NCI-H146 treated with DMSO at 0.1 percent for 48 hours (cell line): ENCODE measurements around the gene B3GNT5.

Source experiments
- DNase-seq: peaks from one replicate; lab custom pipeline; 2025; ENCODE audit not compliant: unreplicated experiment; lab: John Stamatoyannopoulos, UW

B3GNT5 gene

DNA sequence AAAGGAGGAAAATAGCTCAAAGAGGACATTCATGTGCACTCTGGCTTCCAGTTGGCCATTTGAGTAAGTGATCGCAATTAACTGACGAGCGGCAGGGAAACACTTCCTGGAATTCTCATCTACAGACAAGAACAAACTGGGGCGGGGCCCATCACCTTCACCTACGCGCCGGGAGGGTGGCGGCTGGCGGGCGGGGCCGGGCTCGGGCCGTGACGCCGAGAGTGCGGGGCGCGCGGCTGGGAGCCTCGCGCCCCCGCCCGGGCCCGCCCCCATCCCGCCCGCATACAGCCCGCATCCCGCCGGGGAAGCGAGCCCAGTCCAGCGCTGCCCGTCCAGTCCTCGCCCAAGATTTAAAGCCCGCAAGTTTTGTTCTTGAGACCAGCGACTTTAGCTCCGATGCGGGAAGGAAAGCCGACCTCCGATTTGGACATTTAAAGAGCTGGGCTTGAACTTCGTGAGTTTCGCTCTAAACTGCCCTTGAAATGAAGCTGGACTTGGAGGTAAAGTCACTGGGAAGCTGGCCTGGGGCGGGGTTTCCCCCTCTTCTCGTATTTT, at the start of gene B3GNT5:
Gene B3GNT5, plus strand, starts transcription at position 281 of the 555 bp plus-strand sequence. CDS start 16,546 bp downstream, outside the sequence.
- peak; percentile 85 for DNase-seq

GRCh38 chr3:183203670-183204069, 49.4 kb upstream of the B3GNT5 start:
- DNase-seq = no peak

DNA sequence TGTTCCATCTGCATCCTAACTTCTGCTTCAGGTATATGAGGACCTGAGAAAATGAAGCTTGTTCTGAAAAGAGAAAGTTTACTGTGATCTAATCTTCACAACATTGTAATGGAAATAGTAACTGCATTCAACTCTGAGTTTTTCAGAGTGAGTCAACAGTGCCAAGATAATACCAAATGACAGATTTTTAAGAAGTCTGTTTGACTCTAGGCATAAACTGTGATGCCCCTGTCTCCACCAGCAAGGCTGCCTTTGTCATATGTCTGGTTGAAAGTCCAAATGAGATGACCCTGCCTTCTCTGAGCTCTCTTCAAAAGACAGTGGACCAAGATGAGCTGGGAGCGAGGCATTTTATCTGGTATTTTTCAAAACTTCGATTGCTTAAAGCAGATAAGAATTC, 44.8 kb upstream of the B3GNT5 start:
- no peak for DNase-seq

DNA sequence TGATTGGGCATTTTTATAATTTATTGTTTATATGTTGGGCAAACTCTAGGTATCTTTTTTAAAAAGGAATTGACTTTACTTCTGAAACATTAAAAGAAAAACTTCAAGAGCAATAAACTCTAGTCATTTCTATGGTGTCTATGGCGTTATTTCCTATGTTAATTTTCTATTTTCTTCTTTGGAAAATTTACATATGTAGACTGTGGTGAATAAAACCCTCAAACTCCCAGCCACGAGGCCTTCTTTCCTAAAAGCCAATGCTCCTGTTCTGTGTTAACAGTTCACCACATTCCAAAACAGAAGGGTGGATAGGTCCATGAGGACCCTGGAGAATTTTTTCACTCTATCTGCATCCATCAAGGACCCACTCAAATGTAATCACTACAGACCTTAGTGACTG, 44.3 kb upstream of the B3GNT5 start:
- no peak for DNase-seq

DNA sequence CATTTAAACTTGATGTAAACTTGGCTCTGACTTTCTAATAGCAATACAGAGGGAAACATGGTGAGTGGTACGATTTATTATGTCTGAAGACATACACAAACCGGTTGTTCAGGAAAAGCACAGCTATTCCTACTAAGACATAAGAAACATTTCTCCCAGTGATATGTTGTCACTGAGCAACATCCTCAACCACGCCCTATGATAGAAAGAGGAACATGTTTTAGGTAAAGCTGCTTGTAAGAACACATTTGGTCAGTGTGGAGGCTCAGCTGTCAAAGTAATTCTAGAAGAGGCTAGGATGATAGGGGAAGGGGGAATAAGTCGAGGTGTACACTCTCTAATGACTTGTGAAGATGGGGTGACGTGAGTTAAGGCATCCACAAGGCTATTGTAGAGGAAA, 42.7 kb upstream of the B3GNT5 start:
- no peak for DNase-seq

DNA sequence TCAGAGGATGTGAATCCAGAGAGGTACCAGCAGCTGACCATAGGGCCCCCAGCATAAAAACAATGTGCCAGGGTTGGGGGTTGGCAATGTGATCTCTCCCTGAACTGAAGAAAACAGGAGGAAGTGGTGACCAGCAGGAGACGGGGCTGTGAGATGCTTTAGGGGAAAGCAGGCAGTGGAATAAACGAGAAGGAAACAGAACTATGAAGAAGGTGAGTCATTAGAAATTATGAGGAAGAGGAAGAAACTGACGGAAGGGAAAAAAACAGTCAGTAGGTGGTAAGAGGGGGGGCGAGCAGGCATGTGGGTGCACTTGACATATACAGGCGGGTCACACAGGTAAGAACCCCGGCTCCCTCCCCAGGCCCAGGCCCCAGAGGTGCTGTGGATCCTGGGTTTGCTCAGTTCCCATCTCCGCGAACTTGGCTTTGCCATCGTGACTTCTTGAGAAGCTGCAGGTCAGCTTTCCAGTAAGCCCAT, 42.2 kb upstream of the B3GNT5 start:
- no peak for DNase-seq

- no peak for DNase-seq
Observed at GRCh38 chr3:183211352-183211751, 41.7 kb upstream of the B3GNT5 start.

DNA sequence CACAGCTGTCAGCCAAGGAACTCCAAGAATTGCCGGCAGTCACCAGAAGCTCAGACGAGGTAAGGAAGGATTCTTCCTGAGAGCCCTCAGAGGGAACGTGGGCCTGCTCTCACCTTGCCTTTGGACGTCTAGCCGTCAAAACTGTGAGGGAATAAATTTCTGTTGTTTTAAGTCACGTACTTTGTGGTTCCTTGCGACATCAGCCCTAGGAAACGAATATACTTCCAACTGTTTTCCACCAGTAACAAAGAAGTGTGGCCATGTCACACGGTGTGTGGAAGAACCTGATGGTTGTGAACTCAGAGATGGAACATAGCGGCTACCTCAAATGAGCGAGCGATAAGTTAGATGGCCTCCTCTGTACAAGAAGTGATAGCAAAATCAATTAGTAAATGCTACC, 41.0 kb upstream of the B3GNT5 start:
- DNase-seq = no peak

DNA sequence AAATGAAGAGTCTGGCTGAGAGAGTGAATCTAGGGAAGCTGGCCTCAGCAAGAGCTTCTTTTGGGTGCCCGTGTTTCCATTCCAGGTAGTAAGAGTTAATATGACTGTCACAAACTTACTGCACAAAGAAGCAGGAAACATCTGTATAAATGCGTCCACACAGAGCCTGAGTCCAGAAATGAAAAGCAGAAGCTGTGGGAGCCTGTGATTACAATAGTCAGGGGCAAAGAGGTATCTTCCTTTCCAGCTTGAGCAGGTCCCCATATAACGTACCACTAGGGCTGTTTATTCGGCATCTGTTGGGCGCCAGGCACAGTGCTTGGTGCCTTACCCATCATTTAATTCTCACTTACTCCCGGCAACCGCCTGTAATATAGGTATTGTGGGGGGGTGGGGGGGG, 40.5 kb upstream of the B3GNT5 start:
- DNase-seq = no peak

GRCh38 chr3:183213415-183214276, 39.4 kb upstream of the B3GNT5 start:
- DNase-seq = no peak

GRCh38 chr3:183214277-183214612, 38.8 kb upstream of the B3GNT5 start:
- DNase-seq = no peak

DNA sequence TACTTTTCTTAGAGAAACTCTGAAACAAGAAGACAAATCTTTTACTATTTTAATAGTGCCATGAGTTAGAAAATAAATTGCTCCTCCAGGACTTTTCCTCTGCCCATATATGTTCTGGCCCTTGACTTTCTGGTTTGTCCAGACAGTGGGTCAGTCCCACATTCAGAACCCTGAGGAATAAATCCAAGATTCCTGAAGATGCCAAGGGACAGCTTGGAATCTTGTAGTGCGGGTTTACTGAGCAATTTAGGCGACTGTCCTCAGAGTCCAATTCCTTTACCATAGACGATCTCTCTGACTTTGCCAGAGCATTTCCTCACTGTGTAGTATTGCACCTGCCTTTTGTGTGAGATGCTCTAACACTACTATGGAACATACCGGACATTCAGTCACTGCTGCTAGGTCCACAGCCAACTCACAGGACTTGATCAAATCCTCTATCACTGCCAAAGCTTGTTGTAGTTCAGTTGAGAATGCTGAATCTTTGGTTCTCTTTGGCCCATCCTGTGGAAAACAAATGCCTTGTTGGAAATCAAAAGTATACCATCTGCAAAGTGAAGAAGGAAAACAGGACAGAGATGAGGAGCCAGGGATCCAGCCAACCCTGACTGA, 37.4 kb upstream of the B3GNT5 start:
- no peak for DNase-seq

- no peak for DNase-seq
Observed at GRCh38 chr3:183217548-183218332, 35.3 kb upstream of the B3GNT5 start.

GRCh38 chr3:183218826-183219225, 34.2 kb upstream of the B3GNT5 start:
- DNase-seq = no peak

DNA sequence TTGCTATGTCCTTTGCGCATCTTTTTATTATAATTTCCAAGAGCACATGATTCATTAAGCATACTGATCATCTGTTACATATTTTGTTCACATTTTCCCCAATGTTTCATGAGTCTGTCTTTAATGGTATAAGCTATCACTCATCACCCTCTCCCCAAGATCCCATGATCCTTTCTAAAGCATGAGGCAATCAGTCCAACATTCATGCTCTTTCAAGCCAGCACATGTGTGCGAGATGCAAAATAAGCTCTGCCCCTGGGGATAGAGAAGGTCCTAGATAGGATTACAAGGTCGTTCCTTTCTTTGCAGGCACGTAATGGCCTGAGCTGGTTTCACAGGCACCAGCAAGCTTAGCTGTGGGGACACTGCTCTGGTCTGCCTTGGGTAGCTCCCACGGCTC, 32.2 kb upstream of the B3GNT5 start:
- DNase-seq = no peak

DNA sequence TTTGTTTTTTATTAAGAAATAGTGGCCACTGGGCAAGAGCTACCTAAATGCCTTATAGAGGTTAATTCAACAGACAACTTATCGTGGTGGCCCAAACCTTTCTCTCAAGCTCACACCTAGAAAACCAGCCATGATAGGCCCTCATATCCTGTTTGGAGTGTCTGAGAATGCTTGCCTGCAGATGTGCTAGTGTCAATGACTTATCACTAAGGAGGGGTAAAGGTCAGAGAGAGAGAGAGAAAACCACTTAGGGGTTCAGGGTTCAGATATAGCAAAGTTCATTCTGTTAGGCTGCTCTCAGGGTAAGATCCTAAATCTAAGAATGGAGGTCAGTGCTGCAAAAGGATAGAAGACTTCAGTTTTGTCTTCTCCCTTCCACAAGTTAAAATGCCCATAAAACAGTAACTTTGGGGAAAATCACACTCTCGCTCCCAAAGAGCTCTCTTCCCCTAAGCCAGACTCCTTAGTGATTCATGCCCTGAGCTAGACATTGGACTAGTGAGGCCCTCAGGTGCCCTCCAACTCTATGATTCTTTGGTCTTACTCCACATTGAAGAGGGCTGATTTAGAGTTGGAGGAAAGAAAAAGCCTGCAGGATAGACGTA, 30.3 kb upstream of the B3GNT5 start:
- no peak for DNase-seq

DNA sequence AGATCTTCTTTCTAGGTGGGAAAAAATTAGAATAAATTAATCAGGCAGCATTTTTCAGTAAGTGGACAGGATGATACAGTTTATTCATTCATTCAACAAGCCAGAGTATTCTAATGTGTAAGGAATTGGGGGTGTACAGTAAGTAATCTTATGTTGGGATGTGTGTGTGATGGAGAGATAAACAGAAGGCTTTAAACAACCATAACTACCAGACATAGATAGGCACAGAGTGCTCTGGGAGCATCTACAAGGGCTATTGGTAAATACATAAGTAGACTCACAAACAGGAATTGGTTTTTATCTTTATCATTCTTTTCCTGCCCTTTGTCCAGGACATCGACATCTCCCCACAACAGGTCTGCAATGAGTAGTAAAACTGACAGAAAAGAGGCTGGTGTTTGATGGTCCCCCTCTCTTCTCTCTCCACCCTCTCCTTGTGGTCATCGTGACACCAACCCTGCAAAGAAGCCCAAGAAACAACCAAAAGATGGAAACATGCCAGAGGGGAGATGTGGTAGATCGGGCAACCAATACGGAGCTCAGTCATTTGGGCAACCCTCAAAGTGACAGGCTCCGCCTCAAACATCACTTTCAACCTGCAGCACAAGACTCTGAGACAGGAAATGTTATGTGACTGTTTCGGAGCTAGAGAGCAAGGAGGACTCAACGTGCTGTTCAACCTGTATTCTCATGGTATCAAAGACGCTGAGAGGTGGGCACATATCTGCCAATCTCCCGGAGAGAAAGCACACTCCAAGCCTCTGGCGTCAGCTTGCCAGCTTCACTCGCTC, 28.7 kb upstream of the B3GNT5 start:
- DNase-seq = no peak

DNA sequence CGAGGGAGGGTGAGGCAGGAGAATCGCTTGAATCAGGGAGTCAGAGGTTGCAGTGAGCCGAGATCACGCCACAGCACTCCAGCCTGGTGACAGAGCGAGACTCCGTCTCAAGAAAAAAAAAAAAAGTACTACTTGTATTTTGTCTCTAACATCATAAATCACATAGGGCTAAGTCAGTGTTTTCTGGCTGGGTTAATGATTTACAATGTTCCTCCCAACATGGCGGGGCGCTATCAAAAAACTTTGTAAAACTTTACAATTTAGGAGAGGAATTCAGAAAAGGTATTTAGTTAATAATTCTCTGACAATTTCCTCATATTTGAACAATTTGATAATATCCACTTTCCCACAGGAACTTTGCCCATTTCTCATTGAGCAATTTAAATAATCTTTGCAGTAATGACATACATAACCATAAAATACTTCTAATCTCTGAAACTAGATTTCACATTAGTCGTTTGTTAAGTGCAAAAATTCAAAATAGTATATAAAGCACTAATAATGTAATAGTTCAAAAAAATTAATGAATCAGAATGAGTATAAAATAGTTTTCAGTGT, 26.6 kb upstream of the B3GNT5 start:
- no peak for DNase-seq

- no peak for DNase-seq
Observed at GRCh38 chr3:183227586-183227985, 25.5 kb upstream of the B3GNT5 start.

- no peak for DNase-seq
Observed at GRCh38 chr3:183229178-183229577, 23.9 kb upstream of the B3GNT5 start.
